ENCODE results near the gene TNIK. TPM values are rescaled to one million over a fixed set of nuclear protein-coding genes. Genes with fewer than 3 reads are reported as not detected.

The TNIK gene
- total RNA-seq, 1 donor from 2014 or later = 27.4 TPM

DNA sequence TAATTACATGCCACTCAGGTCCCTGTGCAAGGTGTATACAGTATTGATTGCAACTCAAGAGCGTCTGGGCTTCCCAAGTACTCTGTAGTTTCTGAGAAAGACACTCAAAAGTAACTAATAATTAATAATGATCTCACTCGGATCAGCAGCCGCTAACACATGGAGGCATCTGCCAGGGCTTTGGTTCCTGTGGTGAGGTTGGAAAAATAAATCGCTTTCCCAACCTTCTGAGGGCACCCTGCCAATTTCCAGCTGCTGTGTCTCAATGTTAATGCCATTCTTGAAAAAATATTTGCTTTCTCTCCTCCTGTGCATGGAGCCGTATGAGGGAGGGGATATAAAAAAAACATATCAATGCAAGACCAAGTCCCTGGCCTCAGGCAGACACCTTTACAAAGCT is 317.2 kb downstream of the TNIK start:
- intact Hi-C loops (cut with micrococcal nuclease) = no loop called here
- Mint-ChIP-seq H3K27me3 (no peaks in the 10 kb centered on the region), H3K36me3 (ENCODE audit: low read depth) (peaks cover 38% of the 10 kb centered on the region), H3K9me3 (no peaks in the 10 kb centered on the region), H3K27ac (no peak overlapping the region), H3K4me3 (no peak overlapping the region), H3K4me1 (peaks cover 2% of the 10 kb centered on the region)
- no peak for DNase-seq

GRCh38 chr3:171140246-171140645 is 320.0 kb downstream of the TNIK start:
- H3K27me3 Mint-ChIP-seq = no peaks in the 10 kb centered on the region
- no peaks in the 10 kb centered on the region for H3K9me3 Mint-ChIP-seq
- intact Hi-C loops (cut with micrococcal nuclease) = no loop called here
- no peak overlapping the region for H3K27ac Mint-ChIP-seq
- H3K36me3 Mint-ChIP-seq (ENCODE audit: low read depth) = peaks cover 49% of the 10 kb centered on the region
- no peak for DNase-seq
- no peaks in the 10 kb centered on the region for H3K4me1 Mint-ChIP-seq
- no peak overlapping the region for H3K4me3 Mint-ChIP-seq

DNA sequence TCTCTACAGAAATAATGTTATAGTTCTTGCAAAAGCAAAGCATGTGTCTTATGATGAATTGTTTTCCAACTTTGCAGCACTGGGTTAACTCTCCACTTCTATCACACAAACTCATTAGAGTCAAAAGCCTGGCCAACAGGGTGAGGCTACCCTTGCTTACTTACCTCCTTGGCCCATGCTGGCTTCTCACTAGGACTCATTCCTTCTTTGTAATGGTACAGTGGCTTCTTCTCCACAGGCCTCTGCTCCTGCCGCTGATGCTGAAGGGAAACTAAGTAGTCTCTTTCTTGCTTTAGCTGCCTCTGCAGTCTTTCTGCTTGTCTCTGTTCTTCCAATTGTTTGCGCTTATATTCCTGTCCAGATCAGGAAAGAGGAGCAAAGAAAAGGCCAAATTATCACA is 322.2 kb downstream of the TNIK start:
- Mint-ChIP-seq H3K27me3 (no peaks in the 10 kb centered on the region), H3K9me3 (no peaks in the 10 kb centered on the region), H3K4me3 (no peak overlapping the region), H3K4me1 (peaks cover 2% of the 10 kb centered on the region), H3K27ac (no peak overlapping the region), H3K36me3 (ENCODE audit: low read depth) (peaks cover 46% of the 10 kb centered on the region)
- intact Hi-C loops (cut with micrococcal nuclease) = no loop called here
- DNase-seq = no peak

- no peaks in the 10 kb centered on the region for H3K27me3 Mint-ChIP-seq
- H3K9me3 Mint-ChIP-seq = no peaks in the 10 kb centered on the region
- peaks cover 43% of the 10 kb centered on the region for H3K36me3 Mint-ChIP-seq (ENCODE audit: low read depth)
- H3K4me3 Mint-ChIP-seq = no peak overlapping the region
- H3K27ac Mint-ChIP-seq = no peak overlapping the region
- DNase-seq = no peak
- peaks cover 2% of the 10 kb centered on the region for H3K4me1 Mint-ChIP-seq
- intact Hi-C loops (cut with micrococcal nuclease) = no loop called here
Observed at GRCh38 chr3:171135549-171135948, 324.7 kb downstream of the TNIK start.

- Mint-ChIP-seq H3K27ac (no peak overlapping the region), H3K9me3 (no peaks in the 10 kb centered on the region), H3K4me3 (no peak overlapping the region), H3K27me3 (no peaks in the 10 kb centered on the region), H3K4me1 (peaks cover 2% of the 10 kb centered on the region), H3K36me3 (ENCODE audit: low read depth) (peaks cover 44% of the 10 kb centered on the region)
- intact Hi-C loops (cut with micrococcal nuclease) = no loop called here
- no peak for DNase-seq
Observed at GRCh38 chr3:171133796-171134569, 326.2 kb downstream of the TNIK start.

GRCh38 chr3:171133337-171133736 is 326.9 kb downstream of the TNIK start:
- no peak overlapping the region for H3K27ac Mint-ChIP-seq
- intact Hi-C loops (cut with micrococcal nuclease) = no loop called here
- H3K27me3 Mint-ChIP-seq = no peaks in the 10 kb centered on the region
- no peak overlapping the region for H3K4me3 Mint-ChIP-seq
- no peaks in the 10 kb centered on the region for H3K9me3 Mint-ChIP-seq
- H3K4me1 Mint-ChIP-seq = peaks cover 2% of the 10 kb centered on the region
- no peak for DNase-seq
- peaks cover 48% of the 10 kb centered on the region for H3K36me3 Mint-ChIP-seq (ENCODE audit: low read depth)

- DNase-seq = no peak
- Mint-ChIP-seq H3K27me3 (no peaks in the 10 kb centered on the region), H3K4me1 (peaks cover 2% of the 10 kb centered on the region), H3K36me3 (ENCODE audit: low read depth) (peaks cover 46% of the 10 kb centered on the region), H3K9me3 (no peaks in the 10 kb centered on the region), H3K4me3 (no peak overlapping the region), H3K27ac (no peak overlapping the region)
- intact Hi-C loops (cut with micrococcal nuclease) = no loop called here
Observed at GRCh38 chr3:171132873-171133272, 327.3 kb downstream of the TNIK start.

- Mint-ChIP-seq H3K27me3 (no peaks in the 10 kb centered on the region), H3K27ac (no peak overlapping the region), H3K4me1 (peaks cover 2% of the 10 kb centered on the region), H3K4me3 (no peak overlapping the region), H3K9me3 (no peaks in the 10 kb centered on the region), H3K36me3 (ENCODE audit: low read depth) (peaks cover 41% of the 10 kb centered on the region)
- intact Hi-C loops (cut with micrococcal nuclease) = no loop called here
- no peak for DNase-seq
Observed at GRCh38 chr3:171129827-171130226, 330.4 kb downstream of the TNIK start.

DNA sequence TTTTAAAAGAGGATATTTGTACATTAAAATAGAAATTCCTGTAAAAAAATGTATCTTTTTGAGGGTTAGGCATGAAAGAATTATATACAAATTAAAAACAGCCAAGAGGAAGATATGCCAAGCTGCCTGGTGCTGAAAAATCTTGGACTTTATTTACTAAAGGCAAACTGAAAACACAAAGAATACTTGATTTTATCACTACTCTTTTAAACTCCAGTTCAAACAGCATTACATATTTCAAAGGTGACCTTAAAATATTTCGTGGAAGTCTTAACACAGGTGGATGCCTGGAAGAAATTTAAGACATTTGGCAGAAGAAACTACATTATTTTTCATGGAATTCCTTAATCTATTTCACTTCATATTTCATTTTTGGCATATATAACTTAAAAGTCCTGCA is 332.6 kb downstream of the TNIK start:
- Mint-ChIP-seq H3K27me3 (no peaks in the 10 kb centered on the region), H3K36me3 (ENCODE audit: low read depth) (peaks cover 55% of the 10 kb centered on the region)
- intact Hi-C loops (cut with micrococcal nuclease) = no loop called here

DNA sequence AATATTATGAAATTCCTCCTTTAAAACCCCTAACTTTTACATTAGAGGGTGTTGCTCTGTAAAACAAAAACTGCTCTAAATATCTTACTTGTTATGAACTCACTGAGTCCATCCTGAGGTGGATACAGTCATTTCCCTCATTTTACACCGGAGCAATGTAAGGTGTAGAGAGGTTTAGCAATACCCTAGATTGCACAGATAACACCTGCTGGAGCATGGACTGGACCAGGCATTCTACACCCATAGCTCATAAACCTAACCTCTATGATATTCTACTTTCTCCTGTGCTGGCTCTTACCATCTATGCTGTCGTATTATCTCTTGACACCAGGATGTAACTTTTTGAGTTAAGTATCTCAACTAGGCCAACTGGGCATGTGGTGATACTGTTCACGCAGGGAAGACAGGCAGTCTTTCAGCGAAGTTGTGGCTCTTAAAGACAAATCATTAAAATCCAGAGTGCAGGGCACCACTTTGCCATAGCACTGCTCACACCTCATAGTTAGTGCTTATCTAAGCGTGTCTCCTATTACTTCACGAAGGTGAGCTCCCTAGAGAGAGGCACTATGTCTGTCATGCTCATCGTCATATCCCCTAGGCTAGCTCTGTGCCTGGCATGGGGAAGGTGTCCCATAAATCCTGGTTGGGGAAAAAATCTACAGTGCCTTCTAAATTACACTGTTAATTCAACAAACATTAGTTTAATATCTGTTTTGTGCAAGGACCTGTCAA is 333.6 kb downstream of the TNIK start:
- no peaks in the 10 kb centered on the region for H3K9me3 Mint-ChIP-seq
- H3K36me3 Mint-ChIP-seq (ENCODE audit: low read depth) = peaks cover 63% of the 10 kb centered on the region
- H3K4me3 Mint-ChIP-seq = no peak overlapping the region
- no peaks in the 10 kb centered on the region for H3K4me1 Mint-ChIP-seq
- no peaks in the 10 kb centered on the region for H3K27me3 Mint-ChIP-seq
- intact Hi-C loops (cut with micrococcal nuclease) = no loop called here
- DNase-seq = no peak
- no peak overlapping the region for H3K27ac Mint-ChIP-seq

More for the DNA sequence above, 332.6 kb downstream of the TNIK start:
- H3K27ac Mint-ChIP-seq = no peak overlapping the region
- no peaks in the 10 kb centered on the region for H3K9me3 Mint-ChIP-seq
- DNase-seq = no peak
- no peak overlapping the region for H3K4me3 Mint-ChIP-seq
- no peaks in the 10 kb centered on the region for H3K4me1 Mint-ChIP-seq

- no peaks in the 10 kb centered on the region for H3K27me3 Mint-ChIP-seq
- H3K4me1 Mint-ChIP-seq = no peaks in the 10 kb centered on the region
- H3K9me3 Mint-ChIP-seq = no peaks in the 10 kb centered on the region
- H3K36me3 Mint-ChIP-seq (ENCODE audit: low read depth) = peaks cover 67% of the 10 kb centered on the region
- no peak overlapping the region for H3K4me3 Mint-ChIP-seq
- DNase-seq = no peak
- intact Hi-C loops (cut with micrococcal nuclease) = no loop called here
- no peak overlapping the region for H3K27ac Mint-ChIP-seq
Observed at GRCh38 chr3:171125010-171125409, 335.2 kb downstream of the TNIK start.

- no peaks in the 10 kb centered on the region for H3K4me1 Mint-ChIP-seq
- no peaks in the 10 kb centered on the region for H3K27me3 Mint-ChIP-seq
- H3K9me3 Mint-ChIP-seq = peaks cover 6% of the 10 kb centered on the region
- H3K27ac Mint-ChIP-seq = no peak overlapping the region
- no peak for DNase-seq
- intact Hi-C loops (cut with micrococcal nuclease) = no loop called here
- H3K4me3 Mint-ChIP-seq = no peak overlapping the region
- peaks cover 72% of the 10 kb centered on the region for H3K36me3 Mint-ChIP-seq (ENCODE audit: low read depth)
Observed at GRCh38 chr3:171123915-171124314, 336.3 kb downstream of the TNIK start.

DNA sequence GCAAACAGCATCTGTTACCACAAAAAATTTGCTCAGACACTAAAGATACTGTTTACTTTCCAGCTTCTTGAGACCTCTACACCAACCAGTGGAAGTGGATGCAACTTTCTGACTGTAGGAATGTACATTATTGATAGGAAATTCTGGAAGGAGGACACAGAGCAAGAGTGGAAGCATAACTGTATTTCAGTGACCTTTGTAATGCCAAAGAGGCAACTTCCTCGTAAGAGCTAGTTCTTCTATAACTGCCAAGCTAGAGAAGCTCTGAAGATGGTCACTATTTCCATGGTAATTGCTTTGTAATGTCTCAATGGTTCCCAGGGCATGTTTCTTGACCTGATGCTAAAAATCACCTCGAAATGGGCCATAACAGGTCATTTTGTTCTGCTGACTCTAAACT is 337.3 kb downstream of the TNIK start:
- intact Hi-C loops (cut with micrococcal nuclease) = no loop called here
- no peak overlapping the region for H3K27ac Mint-ChIP-seq
- no peaks in the 10 kb centered on the region for H3K4me1 Mint-ChIP-seq
- peaks cover 68% of the 10 kb centered on the region for H3K36me3 Mint-ChIP-seq (ENCODE audit: low read depth)
- H3K9me3 Mint-ChIP-seq = peaks cover 6% of the 10 kb centered on the region
- no peak overlapping the region for H3K4me3 Mint-ChIP-seq
- H3K27me3 Mint-ChIP-seq = no peaks in the 10 kb centered on the region
- no peak for DNase-seq

- intact Hi-C loops (cut with micrococcal nuclease) = no loop called here
- H3K36me3 Mint-ChIP-seq (ENCODE audit: low read depth) = peaks cover 69% of the 10 kb centered on the region
Observed at GRCh38 chr3:171122240-171122639, 338.0 kb downstream of the TNIK start.

More at GRCh38 chr3:171122240-171122639, 338.0 kb downstream of the TNIK start:
- H3K9me3 Mint-ChIP-seq = peaks cover 6% of the 10 kb centered on the region
- H3K4me3 Mint-ChIP-seq = no peak overlapping the region
- no peaks in the 10 kb centered on the region for H3K27me3 Mint-ChIP-seq
- no peak overlapping the region for H3K27ac Mint-ChIP-seq
- no peaks in the 10 kb centered on the region for H3K4me1 Mint-ChIP-seq
- no peak for DNase-seq

All from activated CD4-positive, alpha-beta T cell treated with anti-CD3 and anti-CD28 coated beads, Interleukin-2, amount 10 ng/mL, durations not matched to agents 24 days and 14 days (primary cell).